Neuronal stem cell (in vitro differentiated cells): ENCODE data around the gene MXRA5.
"Not testable (repeated sequence)": the region's sequence is repeated elsewhere in the genome, so short reads cannot be mapped to it uniquely, and the experiment has no call there.

Experiments used
- DNase-seq: peaks from one replicate; pipeline ENCODE4 v3.0.0-alpha.2; 2013; ENCODE audit warnings: low spot score
- H2AFZ ChIP-seq: one replicate; pipeline ENCODE4 v1.6.1; 2013; ENCODE audit warnings: mild to moderate bottlenecking, low read length, inconsistent platforms
- H2AK5ac ChIP-seq: 2 replicates; pipeline ENCODE4 v1.6.1; 2013; ENCODE audit warnings: low read depth, mild to moderate bottlenecking, inconsistent platforms, low read length, moderate library complexity, mixed read lengths
- H2BK120ac ChIP-seq: 2 replicates; pipeline ENCODE4 v1.6.1; 2013; ENCODE audit warnings: low read depth, mild to moderate bottlenecking, inconsistent platforms, low read length, moderate library complexity, mixed read lengths
- H2BK12ac ChIP-seq: one replicate; pipeline ENCODE4 v1.6.1; 2013; ENCODE audit warnings: low read length, inconsistent platforms
- H2BK15ac ChIP-seq: 2 replicates; pipeline ENCODE4 v1.6.1; 2013; ENCODE audit warnings: mild to moderate bottlenecking, low read length, inconsistent platforms, mixed read lengths
- H2BK5ac ChIP-seq: one replicate; pipeline ENCODE4 v1.6.1; 2013; ENCODE audit warnings: inconsistent platforms, mild to moderate bottlenecking, low read length, moderate library complexity
- H3K14ac ChIP-seq: one replicate; pipeline ENCODE4 v1.6.1; 2013; ENCODE audit warnings: low read length, inconsistent platforms
- H3K18ac ChIP-seq: 2 replicates; pipeline ENCODE4 v1.6.1; 2013; ENCODE audit warnings: low read length, inconsistent platforms
- H3K23ac ChIP-seq: 2 replicates; pipeline ENCODE4 v1.6.1; 2013; ENCODE audit warnings: low read depth, mild to moderate bottlenecking, mixed read lengths, low read length, inconsistent platforms; ENCODE audit not compliant: poor library complexity
- H3K27ac ChIP-seq: replicated peaks from 3 replicates; pipeline ENCODE4 v1.5.1; 2013; ENCODE audit warnings: low read length, inconsistent platforms
- H3K27me3 ChIP-seq, 3 experiments: 2 replicates each; pipeline ENCODE4 v1.6.1; 2013; ENCODE audit warnings: low read length in 3 of 3, mild to moderate bottlenecking in 2 of 3, inconsistent platforms in 1 of 3, low read depth in 1 of 3, mixed read lengths in 1 of 3, moderate library complexity in 1 of 3; ENCODE audit not compliant: control insufficient read depth in 3 of 3, insufficient read depth in 3 of 3
- H3K36me3 ChIP-seq, 2 donors: replicated peaks in 1 of 2; 2 replicates each; pipeline ENCODE4 v1.6.1; 2013; ENCODE audit warnings: low read length in 2 of 2; ENCODE audit not compliant: control insufficient read depth in 2 of 2, insufficient read depth in 2 of 2
- H3K4ac ChIP-seq: 2 replicates; pipeline ENCODE4 v1.6.1; 2013; ENCODE audit warnings: inconsistent platforms, mild to moderate bottlenecking, low read length, moderate library complexity
- H3K4me1 ChIP-seq, 2 donors: 1 replicate in 1 of 2; 2 replicates in 1 of 2; pipeline ENCODE4 v1.6.1; 2013; ENCODE audit warnings: low read length in 2 of 2, low read depth in 1 of 2; ENCODE audit not compliant: control insufficient read depth in 2 of 2, insufficient read depth in 1 of 2
- H3K4me2 ChIP-seq: one replicate; pipeline ENCODE4 v1.6.1; 2013; ENCODE audit warnings: mild to moderate bottlenecking, low read length, inconsistent platforms; ENCODE audit not compliant: insufficient read depth, poor library complexity, severe bottlenecking
- H3K4me3 ChIP-seq, 2 donors: 2 replicates each; pipeline ENCODE4 v1.5.1; 2013; ENCODE audit warnings: low read length in 2 of 2, mild to moderate bottlenecking in 2 of 2, inconsistent platforms in 1 of 2, moderate library complexity in 1 of 2
- H3K79me1 ChIP-seq: one replicate; pipeline ENCODE4 v1.6.1; 2013; ENCODE audit warnings: low read depth, mild to moderate bottlenecking, inconsistent platforms, low read length, moderate library complexity
- H3K9ac ChIP-seq: one replicate; pipeline ENCODE4 v1.6.1; 2013; ENCODE audit warnings: mild to moderate bottlenecking, low read depth, low read length, inconsistent platforms; ENCODE audit not compliant: poor library complexity
- H3K9me3 ChIP-seq, 2 donors: replicated peaks in 1 of 2; 2 replicates each; pipeline versions ENCODE3 to v1.6.1; 2013; ENCODE audit warnings: low read length in 2 of 2, mild to moderate bottlenecking in 2 of 2, inconsistent platforms in 1 of 2, low read depth in 1 of 2, mixed read lengths in 1 of 2, moderate library complexity in 1 of 2; ENCODE audit not compliant: control insufficient read depth in 2 of 2, insufficient read depth in 1 of 2
- H4K8ac ChIP-seq: one replicate; pipeline ENCODE4 v1.6.1; 2013; ENCODE audit warnings: low read depth, mild to moderate bottlenecking, inconsistent platforms, low read length, moderate library complexity
- H4K91ac ChIP-seq: one replicate; pipeline ENCODE4 v1.6.1; 2013; ENCODE audit warnings: low read length, low read depth, mild to moderate bottlenecking, inconsistent platforms; ENCODE audit not compliant: poor library complexity
- WGBS, 2 donors: extraction: QIAGEN DNeasy Blood & Tissue Kit; methylation state at CpG; one replicate each; pipeline ENCODE4 v1.1.7; 2013; ENCODE audit warnings: missing lambda C conversion rate in 2 of 2, mixed read lengths in 1 of 2; ENCODE audit not compliant: insufficient read length in 2 of 2, insufficient replicate concordance in 1 of 2; ENCODE audit errors: extremely low coverage in 2 of 2; 5-methylcytosine and 5-hydroxymethylcytosine counted together

MXRA5 gene

DNA sequence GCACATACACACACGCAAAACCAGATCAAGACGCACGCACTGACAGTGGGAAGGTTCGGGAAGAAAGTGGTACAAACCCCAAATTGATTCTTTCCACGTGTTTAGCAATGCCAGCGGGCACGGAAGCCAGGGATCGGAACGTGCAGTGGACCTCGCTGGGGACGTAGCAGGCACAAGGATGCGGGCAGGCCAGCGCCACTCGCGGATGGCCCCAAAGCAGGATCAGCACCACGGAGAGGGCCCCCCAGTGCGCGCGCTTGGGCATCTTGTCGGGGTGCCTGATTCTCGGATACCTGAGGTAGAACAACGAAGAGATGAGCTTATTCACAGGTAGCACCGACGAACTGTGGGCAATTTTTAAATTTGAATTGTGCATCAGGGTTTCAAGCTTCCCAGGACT, 2.9 kb downstream of the MXRA5 start:
- not testable (repeated sequence) for H3K4me1 ChIP-seq, H3K9me3 ChIP-seq, H2BK5ac ChIP-seq, DNase-seq, H2BK15ac ChIP-seq, H3K14ac ChIP-seq, H4K91ac ChIP-seq, H4K8ac ChIP-seq, H2BK12ac ChIP-seq, H3K9ac ChIP-seq, H2AK5ac ChIP-seq, H3K27me3 ChIP-seq, H3K18ac ChIP-seq, H3K4me3 ChIP-seq, H2BK120ac ChIP-seq, H3K4me2 ChIP-seq, H3K4ac ChIP-seq, H2AFZ ChIP-seq, H3K36me3 ChIP-seq, H3K23ac ChIP-seq, H3K27ac ChIP-seq, H3K79me1 ChIP-seq
- no CpG with 5 or more reads among the region's 24 CpGs for WGBS, 2 donors

GRCh38 chrX:3340016-3340415, 6.4 kb downstream of the MXRA5 start:
- H3K14ac ChIP-seq = no peak overlapping the region
- H3K27ac ChIP-seq = no peak overlapping the region
- no peak overlapping the region for H4K8ac ChIP-seq
- H2BK12ac ChIP-seq = no peak overlapping the region
- H3K18ac ChIP-seq = no peak overlapping the region
- no peak overlapping the region for H3K4me3 ChIP-seq
- H2BK120ac ChIP-seq = no peak overlapping the region
- no peaks in the 10 kb centered on the region for H3K79me1 ChIP-seq
- H3K27me3 ChIP-seq = peaks cover 0 to 5% (median 0%) of the 10 kb centered on the region in 3 experiments
- H2BK15ac ChIP-seq = no peak overlapping the region
- H3K36me3 ChIP-seq = no peaks in the 10 kb centered on the region
- H2AFZ ChIP-seq = no peak overlapping the region
- no peak overlapping the region for H4K91ac ChIP-seq
- no peaks in the 10 kb centered on the region for H3K4me1 ChIP-seq
- H2AK5ac ChIP-seq = no peak overlapping the region
- no peak overlapping the region for H2BK5ac ChIP-seq
- H3K23ac ChIP-seq = no peak overlapping the region
- WGBS, 2 donors = no CpG with 5 or more reads among the region's 1 CpG
- no peaks in the 10 kb centered on the region for H3K9me3 ChIP-seq
- DNase-seq = no peak
- no peak overlapping the region for H3K9ac ChIP-seq
- no peak overlapping the region for H3K4ac ChIP-seq
- no peak overlapping the region for H3K4me2 ChIP-seq

DNA sequence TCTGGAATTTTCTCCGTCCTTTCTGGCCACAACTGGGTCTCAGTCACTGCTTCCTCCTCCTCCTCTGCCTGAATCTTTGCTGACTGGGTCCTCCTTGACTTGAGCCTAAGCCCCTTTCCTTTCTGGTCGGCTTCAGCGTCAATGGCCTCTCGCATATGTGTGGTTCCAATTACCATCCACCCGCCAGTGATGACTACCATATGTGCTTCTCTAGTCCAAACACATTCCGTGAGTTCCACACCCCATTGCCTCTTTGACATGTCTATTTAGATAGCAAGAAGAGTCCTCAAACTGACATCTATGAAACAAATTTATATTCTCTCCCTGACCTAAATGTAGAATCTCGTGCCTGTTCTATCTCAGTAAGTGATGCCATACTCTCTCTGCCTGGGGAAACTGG, 19.8 kb downstream of the MXRA5 start:
- H2BK5ac ChIP-seq = no peak overlapping the region
- no peaks in the 10 kb centered on the region for H3K9me3 ChIP-seq
- no peaks in the 10 kb centered on the region for H3K79me1 ChIP-seq
- H4K91ac ChIP-seq = no peak overlapping the region
- no peaks in the 10 kb centered on the region for H3K36me3 ChIP-seq
- no peak overlapping the region for H2BK15ac ChIP-seq
- H3K4ac ChIP-seq = no peak overlapping the region
- H3K27ac ChIP-seq = no peak overlapping the region
- H2AK5ac ChIP-seq = no peak overlapping the region
- H3K14ac ChIP-seq = no peak overlapping the region
- H4K8ac ChIP-seq = no peak overlapping the region
- H3K9ac ChIP-seq = no peak overlapping the region
- no peak overlapping the region for H3K18ac ChIP-seq
- H3K23ac ChIP-seq = no peak overlapping the region
- WGBS, 2 donors = no CpG with 5 or more reads among the region's 7 CpGs
- H2BK12ac ChIP-seq = no peak overlapping the region
- no peak for DNase-seq
- H3K4me3 ChIP-seq = no peak overlapping the region
- no peak overlapping the region for H2BK120ac ChIP-seq
- H3K27me3 ChIP-seq = no peaks in the 10 kb centered on the region
- no peak overlapping the region for H3K4me2 ChIP-seq
- no peaks in the 10 kb centered on the region for H3K4me1 ChIP-seq
- no peak overlapping the region for H2AFZ ChIP-seq

- H2AFZ ChIP-seq = no peak overlapping the region
- no peak for DNase-seq
- no peak overlapping the region for H4K8ac ChIP-seq
- no peak overlapping the region for H3K18ac ChIP-seq
- H3K14ac ChIP-seq = no peak overlapping the region
- WGBS, 2 donors = no CpG with 5 or more reads among the region's 7 CpGs
- H3K4me3 ChIP-seq = no peak overlapping the region
- no peaks in the 10 kb centered on the region for H3K9me3 ChIP-seq
- H2BK15ac ChIP-seq = no peak overlapping the region
- no peak overlapping the region for H2BK5ac ChIP-seq
- H3K27me3 ChIP-seq = no peaks in the 10 kb centered on the region
- H3K4me1 ChIP-seq = no peaks in the 10 kb centered on the region
- no peak overlapping the region for H2BK120ac ChIP-seq
- no peak overlapping the region for H3K27ac ChIP-seq
- no peak overlapping the region for H4K91ac ChIP-seq
- H3K36me3 ChIP-seq = no peaks in the 10 kb centered on the region
- H3K9ac ChIP-seq = no peak overlapping the region
- no peak overlapping the region for H3K4ac ChIP-seq
- H2AK5ac ChIP-seq = no peak overlapping the region
- H3K4me2 ChIP-seq = no peak overlapping the region
- H2BK12ac ChIP-seq = no peak overlapping the region
- no peaks in the 10 kb centered on the region for H3K79me1 ChIP-seq
- H3K23ac ChIP-seq = no peak overlapping the region
Measured at GRCh38 chrX:3320471-3321046, 25.9 kb downstream of the MXRA5 start.
